ENCODE results near the gene ADAP1. TPM values are rescaled to one million over a fixed set of nuclear protein-coding genes. Genes with fewer than 3 reads are reported as not detected.
A peak's percentile ranks its signal among the peaks of the same experiment; 100 is the strongest.

ADAP1 gene
- total and polyA plus RNA-seq, 2 of the 13 experiments (the other 11 are each of a cell fraction or from before 2014, with no cell fraction given) = 10.5 to 24.6 TPM

DNA sequence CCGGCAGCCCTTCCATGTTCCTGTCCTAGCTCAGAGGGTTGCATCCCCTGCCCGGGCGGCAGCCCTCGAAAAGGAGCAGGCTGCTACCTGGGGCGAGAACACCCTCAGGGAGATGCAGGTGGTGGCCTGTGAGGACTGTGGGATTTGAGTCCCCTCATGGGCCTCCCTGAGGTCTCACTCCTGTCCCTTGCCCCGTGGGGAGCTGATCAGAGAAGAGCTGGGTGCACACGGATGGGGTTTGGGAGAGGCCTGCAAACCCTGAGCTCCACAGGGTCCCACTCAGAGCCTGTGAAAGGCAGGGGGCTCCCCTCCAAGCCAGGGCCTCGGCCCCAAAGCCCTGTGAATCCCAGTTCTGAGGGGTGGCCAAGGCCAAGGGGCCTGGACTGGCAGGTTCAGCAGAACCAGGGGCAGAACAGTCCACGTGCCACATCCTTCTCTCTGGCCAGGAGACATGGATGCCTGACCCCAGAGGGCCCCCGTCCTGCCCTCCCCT is 28.1 kb upstream of the ADAP1 start (continued):
- TF ChIP-seq JARID2 (CRISPR knock-in tag; IDR thresholded peaks at IDR 0.05; ENCODE audit: insufficient replicate concordance) (no peak), SATB2 (CRISPR knock-in tag; IDR thresholded peaks at IDR 0.05) (0 out of 2 replicates have a peak, but pooled peaks have one; percentile 58), ZNF766 (CRISPR knock-in tag; IDR thresholded peaks at IDR 0.05; ENCODE audit: borderline replicate concordance) (peak; percentile 6; the same call in 1 of the 2 replicates), ZC3H4 (CRISPR knock-in tag; IDR thresholded peaks at IDR 0.05; ENCODE audit: borderline replicate concordance) (peak; percentile 72; the same call in 1 of the 2 replicates), SRY (CRISPR knock-in tag; IDR thresholded peaks at IDR 0.05) (0 out of 2 replicates have a peak, but pooled peaks have one; percentile 23), ZNF274 (CRISPR knock-in tag; IDR thresholded peaks at IDR 0.05) (peak; percentile 67; the same call in 1 of the 2 replicates), ZNF547 (CRISPR knock-in tag; IDR thresholded peaks at IDR 0.05) (no peak; the same call in 1 of the 2 replicates), SMAD1 (CRISPR knock-in tag; IDR thresholded peaks at IDR 0.05; ENCODE audit: borderline replicate concordance, low read depth) (0 out of 2 replicates have a peak, but pooled peaks have one; percentile 7), ZNF44 (CRISPR knock-in tag; IDR thresholded peaks at IDR 0.05) (0 out of 2 replicates have a peak, but pooled peaks have one; percentile 37), MEIS2 (CRISPR knock-in tag; IDR thresholded peaks at IDR 0.05) (0 out of 2 replicates have a peak, but pooled peaks have one; percentile 13), ZNF841 (CRISPR knock-in tag; IDR thresholded peaks at IDR 0.05; ENCODE audit: borderline replicate concordance) (no peak), ZNF598 (CRISPR knock-in tag; IDR thresholded peaks at IDR 0.05; ENCODE audit: borderline replicate concordance) (peak; percentile 52; the same call in 1 of the 2 replicates), NFE2 (CRISPR knock-in tag; IDR thresholded peaks at IDR 0.05) (no peak), RARA (CRISPR knock-in tag; IDR thresholded peaks at IDR 0.05) (no peak), ZBTB7B (CRISPR knock-in tag; IDR thresholded peaks at IDR 0.05) (peak; percentile 16; the same call in 1 of the 2 replicates), TCF12 (IDR thresholded peaks at IDR 0.05) (no peak), TCF12 (CRISPR knock-in tag; IDR thresholded peaks at IDR 0.05) (0 out of 2 replicates have a peak, but pooled peaks have one; percentile 7), MYNN (CRISPR knock-in tag; IDR thresholded peaks at IDR 0.05; ENCODE audit: low read depth) (no peak; the same call in 1 of the 2 replicates)
- TF ChIP-seq, protein P1, sequence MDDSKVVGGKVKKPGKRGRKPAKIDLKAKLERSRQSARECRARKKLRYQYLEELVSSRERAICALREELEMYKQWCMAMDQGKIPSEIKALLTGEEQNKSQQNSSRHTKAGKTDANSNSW (CRISPR knock-in tag; IDR thresholded peaks at IDR 0.05; ENCODE audit: borderline replicate concordance) = 0 out of 2 replicates have a peak, but pooled peaks have one; percentile 27
- TF ChIP-seq, protein P2, sequence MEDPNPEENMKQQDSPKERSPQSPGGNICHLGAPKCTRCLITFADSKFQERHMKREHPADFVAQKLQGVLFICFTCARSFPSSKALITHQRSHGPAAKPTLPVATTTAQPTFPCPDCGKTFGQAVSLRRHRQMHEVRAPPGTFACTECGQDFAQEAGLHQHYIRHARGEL (CRISPR knock-in tag; IDR thresholded peaks at IDR 0.05) = 0 out of 2 replicates have a peak, but pooled peaks have one; percentile 7
- TF ChIP-seq, protein P3, sequence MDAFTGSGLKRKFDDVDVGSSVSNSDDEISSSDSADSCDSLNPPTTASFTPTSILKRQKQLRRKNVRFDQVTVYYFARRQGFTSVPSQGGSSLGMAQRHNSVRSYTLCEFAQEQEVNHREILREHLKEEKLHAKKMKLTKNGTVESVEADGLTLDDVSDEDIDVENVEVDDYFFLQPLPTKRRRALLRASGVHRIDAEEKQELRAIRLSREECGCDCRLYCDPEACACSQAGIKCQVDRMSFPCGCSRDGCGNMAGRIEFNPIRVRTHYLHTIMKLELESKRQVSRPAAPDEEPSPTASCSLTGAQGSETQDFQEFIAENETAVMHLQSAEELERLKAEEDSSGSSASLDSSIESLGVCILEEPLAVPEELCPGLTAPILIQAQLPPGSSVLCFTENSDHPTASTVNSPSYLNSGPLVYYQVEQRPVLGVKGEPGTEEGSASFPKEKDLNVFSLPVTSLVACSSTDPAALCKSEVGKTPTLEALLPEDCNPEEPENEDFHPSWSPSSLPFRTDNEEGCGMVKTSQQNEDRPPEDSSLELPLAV (CRISPR knock-in tag; conservative IDR thresholded peaks at IDR 0.05; ENCODE audit: low read depth) = no peak
- TF ChIP-seq, protein P4, sequence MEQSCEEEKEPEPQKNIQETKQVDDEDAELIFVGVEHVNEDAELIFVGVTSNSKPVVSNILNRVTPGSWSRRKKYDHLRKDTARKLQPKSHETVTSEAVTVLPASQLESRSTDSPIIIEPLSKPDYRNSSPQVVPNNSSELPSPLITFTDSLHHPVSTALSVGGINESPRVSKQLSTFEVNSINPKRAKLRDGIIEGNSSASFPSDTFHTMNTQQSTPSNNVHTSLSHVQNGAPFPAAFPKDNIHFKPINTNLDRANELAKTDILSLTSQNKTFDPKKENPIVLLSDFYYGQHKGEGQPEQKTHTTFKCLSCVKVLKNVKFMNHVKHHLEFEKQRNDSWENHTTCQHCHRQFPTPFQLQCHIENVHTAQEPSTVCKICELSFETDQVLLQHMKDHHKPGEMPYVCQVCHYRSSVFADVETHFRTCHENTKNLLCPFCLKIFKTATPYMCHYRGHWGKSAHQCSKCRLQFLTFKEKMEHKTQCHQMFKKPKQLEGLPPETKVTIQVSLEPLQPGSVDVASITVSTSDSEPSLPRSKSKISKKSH (CRISPR knock-in tag; IDR thresholded peaks at IDR 0.05; ENCODE audit: borderline replicate concordance) = peak; percentile 49; the same call in 1 of the 2 replicates
